Tibial nerve (tissue), 3 donors: Measurements from ENCODE around the gene TUBA3E.

Experiments used
- CTCF ChIP-seq, 5 experiments: fragments of 200-600 bp in 3 of 5; fragments of 450-650 bp in 2 of 5; sonication (generic) in 3 of 5; IDR thresholded peaks; one replicate each; pipeline ENCODE4 v1.5.1; 2016 to 2019; ENCODE audit warnings: antibody characterized with exemption in 5 of 5, mild to moderate bottlenecking in 3 of 5, moderate library complexity in 2 of 5
- POLR2A ChIP-seq, 2 donors: fragments of 450-650 bp; IDR thresholded peaks; one replicate each; pipeline ENCODE4 v1.6.1; 2017; ENCODE audit warnings: antibody characterized with exemption in 2 of 2, mild to moderate bottlenecking in 2 of 2, moderate library complexity in 2 of 2

- TF ChIP-seq CTCF (IDR thresholded peaks at IDR 0.05), result no peak
- TF ChIP-seq POLR2A (IDR thresholded peaks at IDR 0.05), result no peak
Measured at GRCh38 chr2:130152816-130153595, 45.2 kb downstream of the TUBA3E start.
